Measurements from ENCODE around the gene MBP. TPM values are rescaled to one million over a fixed set of nuclear protein-coding genes. Genes with fewer than 3 reads are reported as not detected.

MBP gene
- total and polyA plus RNA-seq, 10 of the 15 experiments (the other 5 are each of a cell fraction or from before 2014, with no cell fraction given), result 12.2 to 67.8 (median 42.1) TPM

- Histone ChIP-seq H3K4me3 (no peak overlapping the region), H3K27me3 (replicated peaks in 1 of 2; ENCODE audit: control insufficient read depth in 2 of 2, insufficient read depth in 2 of 2, low read length in 1 of 2) (no peaks in the 10 kb centered on the region), H3K36me3 (ENCODE audit: control insufficient read depth in 2 of 2, insufficient read depth in 2 of 2, low read length in 1 of 2) (no peaks in the 10 kb centered on the region), H3K9ac (ENCODE audit: control insufficient read depth, insufficient read depth, low read length) (no peak overlapping the region), H3K9me3 (replicated peaks; ENCODE audit: control insufficient read depth, insufficient read depth, low read length) (no peaks in the 10 kb centered on the region), H3K79me2 (ENCODE audit: control insufficient read depth, insufficient read depth, low read length) (no peaks in the 10 kb centered on the region), H3K27ac (ENCODE audit: control insufficient read depth, insufficient read depth) (no peak overlapping the region), H2AFZ (ENCODE audit: control insufficient read depth, low read depth, low read length) (no peak overlapping the region), H3K4me2 (ENCODE audit: control insufficient read depth, insufficient read depth) (no peak overlapping the region), H4K20me1 (ENCODE audit: control insufficient read depth, insufficient read depth) (no peaks in the 10 kb centered on the region), H3K4me1 (ENCODE audit: control insufficient read depth, insufficient read depth, low read length) (no peaks in the 10 kb centered on the region)
- 100% methylated on average over 1 of the region's 1 CpG for WGBS (ENCODE audit: insufficient coverage, insufficient replicate concordance, low lambda C conversion rate, missing lambda C conversion rate)
- DNase-seq (ENCODE audit: low read depth, low spot score) (no peak), ATAC-seq (no peak), FAIRE-seq (no peak)
- intact Hi-C loops (cut with micrococcal nuclease; ENCODE audit: unreplicated experiment) (no loop called here), in situ Hi-C loops (cut with MboI) (no loop called here)
- ChIA-PET POLR2A (no interaction called here), RAD21 (ENCODE audit: unreplicated experiment) (interaction anchor here (1.2 kb wide), 1 partner anchor 35 kb away, joined by 4 read pairs; no protein-coding TSS in a partner anchor), CTCF (interaction anchor here (0.6 to 1.1 kb wide), 3 partner anchors 11 to 35 kb away, joined by 3 to 4 read pairs (median 3); no protein-coding TSS in a partner anchor), SMC1A (ENCODE audit: uncharacterized antibody, unreplicated experiment) (interaction anchor here (0.8 to 1.8 kb wide), 2 partner anchors 9 to 177 kb away, joined by 4 to 8 read pairs; no protein-coding TSS in a partner anchor)
- BruUV-seq (replicated peaks), result no TSS peak
- TF ChIP-seq YY1 (IDR thresholded peaks at IDR 0.05; ENCODE audit: low read depth, low read length) (no peak), FOXK2 (IDR thresholded peaks at IDR 0.05) (no peak), PML (IDR thresholded peaks at IDR 0.05; ENCODE audit: low read length) (no peak), PAX8 (IDR thresholded peaks at IDR 0.05) (no peak), NFXL1 (IDR thresholded peaks at IDR 0.05; ENCODE audit: borderline replicate concordance) (no peak), SREBF2 (IDR thresholded peaks at IDR 0.05; ENCODE audit: low read length) (no peak), PRDM15 (CRISPR knock-in tag; IDR thresholded peaks at IDR 0.05) (no peak), TBL1XR1 (IDR thresholded peaks at IDR 0.05; ENCODE audit: low read depth, low read length) (no peak), USF2 (IDR thresholded peaks at IDR 0.05; ENCODE audit: borderline replicate concordance, low read depth, low read length) (no peak), KDM1A (IDR thresholded peaks at IDR 0.05; ENCODE audit: borderline replicate concordance) (no peak), HDAC2 (IDR thresholded peaks at IDR 0.05) (no peak), CREM (IDR thresholded peaks at IDR 0.05; ENCODE audit: low read depth) (no peak), ZNF207 (IDR thresholded peaks at IDR 0.05; ENCODE audit: borderline replicate concordance) (no peak), REST (IDR thresholded peaks at IDR 0.05; ENCODE audit: low read depth, low read length) (no peak), PAX5 (IDR thresholded peaks at IDR 0.05; ENCODE audit: borderline replicate concordance, low read depth, low read length) (no peak), ASH2L (IDR thresholded peaks at IDR 0.05; ENCODE audit: borderline replicate concordance, low read depth) (no peak), NFYA (IDR thresholded peaks at IDR 0.05; ENCODE audit: borderline replicate concordance, low read depth, low read length) (no peak), RCOR1 (conservative IDR thresholded peaks at IDR 0.05; ENCODE audit: low read depth, low read length) (no peak), GABPA (IDR thresholded peaks at IDR 0.05; ENCODE audit: low read depth) (no peak)
These were observed 44.4 kb upstream of the MBP start for GRCh38 chr18:77177009-77177408.

Data from GM12878 (cell line).